Measurements from ENCODE around the gene SLC38A8. TPM values are rescaled to one million over a fixed set of nuclear protein-coding genes. Genes with fewer than 3 reads are reported as not detected.

Gene SLC38A8
- total RNA-seq, 2 experiments from 2014 or later, result not detected

Small RNA genes within 50 kb of the gene (small RNA-seq; reads per million reads assigned to genes)
- gene RNA5SP432, result 0.16 reads per million

Other genes with a start within 250 kb of the SLC38A8 start
- gene HSBP1, start 234.8 kb downstream of the SLC38A8 start, total RNA-seq (2014; rRNA removed; shearing (Covaris generic)), result 131 and 150 TPM in 2 replicates
- 104 and 105 TPM in 2 replicates for gene HSBP1, start 234.8 kb downstream of the SLC38A8 start, total RNA-seq (2022)
- gene MLYCD, start 143.7 kb downstream of the SLC38A8 start, total RNA-seq (2014; rRNA removed; shearing (Covaris generic)), result 3.2 and 3.5 TPM in 2 replicates
- gene MLYCD, start 143.7 kb downstream of the SLC38A8 start, total RNA-seq (2022), result 10.9 and 11.1 TPM in 2 replicates
- 0.28 and 0.41 TPM in 2 replicates for gene OSGIN1, start 89.6 kb downstream of the SLC38A8 start, total RNA-seq (2014; rRNA removed; shearing (Covaris generic))
- gene OSGIN1, start 89.6 kb downstream of the SLC38A8 start, total RNA-seq (2022), result 1.0 and 2.0 TPM in 2 replicates
- gene NECAB2, start 74.6 kb downstream of the SLC38A8 start, total RNA-seq (2014; rRNA removed; shearing (Covaris generic)), result not detected in 2 replicates
- gene NECAB2, start 74.6 kb downstream of the SLC38A8 start, total RNA-seq (2022), result not detected in 2 replicates
- 39.4 and 49.6 TPM in 2 replicates for gene MBTPS1, start 74.1 kb upstream of the SLC38A8 start, total RNA-seq (2014; rRNA removed; shearing (Covaris generic))
- gene MBTPS1, start 74.1 kb upstream of the SLC38A8 start, total RNA-seq (2022), result 65.2 and 71.8 TPM in 2 replicates
- 15.4 and 16.3 TPM in 2 replicates for gene HSDL1, start 102.4 kb upstream of the SLC38A8 start, total RNA-seq (2014; rRNA removed; shearing (Covaris generic))
- 25.1 and 26.9 TPM in 2 replicates for gene HSDL1, start 102.4 kb upstream of the SLC38A8 start, total RNA-seq (2022)
- gene DNAAF1, start 102.5 kb upstream of the SLC38A8 start, total RNA-seq (2014; rRNA removed; shearing (Covaris generic)), result 0.08 TPM in 1 of 2 replicates, not detected in the other
- 0.24 and 0.34 TPM in 2 replicates for gene DNAAF1, start 102.5 kb upstream of the SLC38A8 start, total RNA-seq (2022)
- gene TAF1C, start 144.3 kb upstream of the SLC38A8 start, total RNA-seq (2014; rRNA removed; shearing (Covaris generic)), result 27.4 and 64.6 TPM in 2 replicates
- gene TAF1C, start 144.3 kb upstream of the SLC38A8 start, total RNA-seq (2022), result 62.5 and 66.1 TPM in 2 replicates
- gene ADAD2, start 148.4 kb upstream of the SLC38A8 start, total RNA-seq (2014; rRNA removed; shearing (Covaris generic)), result not detected in 2 replicates
- gene ADAD2, start 148.4 kb upstream of the SLC38A8 start, total RNA-seq (2022), result not detected in 2 replicates
- not detected in 2 replicates for gene KCNG4, start 197.2 kb upstream of the SLC38A8 start, total RNA-seq (2014; rRNA removed; shearing (Covaris generic))
- not detected in 2 replicates for gene KCNG4, start 197.2 kb upstream of the SLC38A8 start, total RNA-seq (2022)

All from OCI-LY7 (cell line).